Body of pancreas (tissue), 4 donors: ENCODE measurements around the gene POLN. TPM values are rescaled to one million over a fixed set of nuclear protein-coding genes. Genes with fewer than 3 reads are reported as not detected.

Source experiments
- ATAC-seq: fragments of 150-250 bp; one replicate; pipeline ENCODE4 v1.9.1; 2016
- DNase-seq, 4 donors: peaks; one replicate each; pipeline ENCODE4 v3.0.0-alpha.2; 2019
- H3K27ac ChIP-seq, 4 donors: fragments of 200-600 bp; sonication (generic); 1 replicate in 3 of 4; 2 replicates in 1 of 4; pipeline versions ENCODE4 v1.5.1 to v1.6.1; 2016 to 2019; ENCODE audit warnings: mild to moderate bottlenecking in 1 of 4, mixed read lengths in 1 of 4, moderate library complexity in 1 of 4
- H3K27me3 ChIP-seq, 2 donors: fragments of 200-600 bp; sonication (generic); one replicate each; pipeline ENCODE4 v1.6.0; 2016; ENCODE audit warnings: mild to moderate bottlenecking in 1 of 2
- H3K36me3 ChIP-seq, 2 donors: fragments of 200-600 bp; sonication (generic); replicated peaks in 1 of 2; 2 replicates each; pipeline ENCODE4 v1.5.1; 2016; ENCODE audit warnings: low read depth in 2 of 2; ENCODE audit not compliant: insufficient read depth in 1 of 2
- H3K4me1 ChIP-seq: fragments of 200-600 bp; sonication (generic); one replicate; pipeline ENCODE4 v1.6.0; 2016
- H3K4me3 ChIP-seq, 2 donors: fragments of 200-600 bp; sonication (generic); 1 replicate in 1 of 2; 2 replicates in 1 of 2; pipeline ENCODE4 v1.5.1; 2016 to 2019
- H3K9me3 ChIP-seq, 3 donors: fragments of 200-600 bp; sonication (generic); 1 replicate in 2 of 3; 2 replicates in 1 of 3; pipeline ENCODE4 v1.5.1; 2016
- POLR2A ChIP-seq, 3 donors: fragments of 450-650 bp; IDR thresholded peaks; one replicate each; pipeline ENCODE4 v1.6.1; 2016; ENCODE audit warnings: antibody characterized with exemption in 3 of 3, mild to moderate bottlenecking in 2 of 3
- WGBS, 2 donors: methylation state at CpG; one replicate each; pipeline ENCODE4 v1.1.5; 2017; 5-methylcytosine and 5-hydroxymethylcytosine counted together
- intact Hi-C: fragments of 100-400 bp; cut with DNase I; formaldehyde crosslinking; loops from one replicate; pipeline ENCODE4 v1.15.1; 2023
- total RNA-seq, 2 donors: library from RNA; depleted of rRNA; stranded (reverse); fragments of >200 nt; gene quantifications; one replicate each; pipeline ENCODE4 v1.1.0, GENCODE V29; 2016
- TF ChIP-seq, protein P1 (sequence below), 7 experiments: fragments of 450-650 bp in 4 of 7; fragments of 200-600 bp in 3 of 7; sonication (generic) in 3 of 7; IDR thresholded peaks; one replicate each; pipeline ENCODE4 v1.5.1; 2016 to 2019; ENCODE audit warnings: antibody characterized with exemption in 7 of 7

POLN gene
- total RNA-seq, 2 donors from 2014 or later: 4.9 to 5.9 TPM

DNA sequence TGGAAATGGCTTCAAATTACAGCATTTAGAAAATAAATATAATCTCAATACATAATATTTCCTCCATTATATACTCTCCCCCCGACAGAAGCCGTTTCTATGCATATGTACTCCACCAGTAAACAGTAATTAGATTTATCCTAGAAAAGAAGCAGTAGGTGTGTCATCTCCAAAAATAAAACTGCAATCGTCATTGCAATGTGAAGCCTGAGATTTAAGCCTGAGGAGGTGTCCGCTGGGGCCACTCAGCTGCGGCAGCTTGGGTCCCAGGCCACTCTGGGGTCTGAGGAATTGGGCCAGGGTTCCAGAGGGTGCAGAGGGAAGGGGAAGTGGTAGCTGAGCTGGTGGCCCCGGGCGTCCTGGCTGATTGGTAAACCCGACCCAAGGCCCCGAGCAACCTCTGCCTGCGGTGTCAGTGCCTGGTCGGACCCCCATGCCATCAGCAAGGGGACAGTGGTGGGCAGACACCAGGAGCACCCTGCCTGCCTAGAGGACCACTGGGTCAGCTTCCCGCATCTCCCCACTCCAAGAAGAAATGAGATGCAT, 27.8 kb upstream of the POLN start:
- no peak for TF ChIP-seq POLR2A (IDR thresholded peaks at IDR 0.05)
- TF ChIP-seq, protein P1, sequence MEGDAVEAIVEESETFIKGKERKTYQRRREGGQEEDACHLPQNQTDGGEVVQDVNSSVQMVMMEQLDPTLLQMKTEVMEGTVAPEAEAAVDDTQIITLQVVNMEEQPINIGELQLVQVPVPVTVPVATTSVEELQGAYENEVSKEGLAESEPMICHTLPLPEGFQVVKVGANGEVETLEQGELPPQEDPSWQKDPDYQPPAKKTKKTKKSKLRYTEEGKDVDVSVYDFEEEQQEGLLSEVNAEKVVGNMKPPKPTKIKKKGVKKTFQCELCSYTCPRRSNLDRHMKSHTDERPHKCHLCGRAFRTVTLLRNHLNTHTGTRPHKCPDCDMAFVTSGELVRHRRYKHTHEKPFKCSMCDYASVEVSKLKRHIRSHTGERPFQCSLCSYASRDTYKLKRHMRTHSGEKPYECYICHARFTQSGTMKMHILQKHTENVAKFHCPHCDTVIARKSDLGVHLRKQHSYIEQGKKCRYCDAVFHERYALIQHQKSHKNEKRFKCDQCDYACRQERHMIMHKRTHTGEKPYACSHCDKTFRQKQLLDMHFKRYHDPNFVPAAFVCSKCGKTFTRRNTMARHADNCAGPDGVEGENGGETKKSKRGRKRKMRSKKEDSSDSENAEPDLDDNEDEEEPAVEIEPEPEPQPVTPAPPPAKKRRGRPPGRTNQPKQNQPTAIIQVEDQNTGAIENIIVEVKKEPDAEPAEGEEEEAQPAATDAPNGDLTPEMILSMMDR (IDR thresholded peaks at IDR 0.05): no peak
- Histone ChIP-seq H3K4me3 (no peak overlapping the region), H3K27ac (no peak overlapping the region), H3K27me3 (no peaks in the 10 kb centered on the region), H3K9me3 (no peaks in the 10 kb centered on the region), H3K36me3 (no peaks in the 10 kb centered on the region), H3K4me1 (peaks cover 10% of the 10 kb centered on the region)
- DNase-seq: no peak
- intact Hi-C loops: loop anchor here (10.0 kb wide), 1 partner anchor 155 kb away; no protein-coding TSS in a partner anchor
- 68 to 76% methylated on average over 11 to 12 of the region's 12 CpGs for WGBS, 2 donors
- no peak for ATAC-seq

DNA sequence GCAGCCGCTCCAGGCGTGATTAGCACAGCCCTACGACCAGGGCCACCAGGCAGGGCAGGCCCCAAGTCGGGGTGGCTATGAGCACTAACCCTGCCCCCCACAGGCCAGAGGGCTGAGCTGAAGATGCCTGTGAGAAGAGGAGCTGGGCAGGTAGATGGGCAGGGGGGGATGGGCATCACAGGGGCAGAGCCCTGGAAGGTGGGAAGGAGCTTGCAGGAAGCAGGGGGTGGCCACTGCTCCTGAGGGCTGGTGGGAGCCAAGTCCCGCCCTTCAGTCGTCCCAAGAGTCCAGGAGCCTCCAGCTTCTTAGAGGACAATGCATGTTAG, 27.2 kb upstream of the POLN start:
- Histone ChIP-seq H3K36me3 (no peaks in the 10 kb centered on the region), H3K4me3 (no peak overlapping the region), H3K27me3 (no peaks in the 10 kb centered on the region), H3K9me3 (no peaks in the 10 kb centered on the region), H3K4me1 (peaks cover 10% of the 10 kb centered on the region), H3K27ac (no peak overlapping the region)
- intact Hi-C loops: loop anchor here (10.0 kb wide), 1 partner anchor 156 kb away; no protein-coding TSS in a partner anchor
- ATAC-seq (no peak), DNase-seq (no peak)
- TF ChIP-seq, protein P1 (IDR thresholded peaks at IDR 0.05): no peak
- TF ChIP-seq POLR2A (IDR thresholded peaks at IDR 0.05): no peak
- 62 to 75% methylated on average over 2 to 6 of the region's 6 CpGs for WGBS, 2 donors

DNA sequence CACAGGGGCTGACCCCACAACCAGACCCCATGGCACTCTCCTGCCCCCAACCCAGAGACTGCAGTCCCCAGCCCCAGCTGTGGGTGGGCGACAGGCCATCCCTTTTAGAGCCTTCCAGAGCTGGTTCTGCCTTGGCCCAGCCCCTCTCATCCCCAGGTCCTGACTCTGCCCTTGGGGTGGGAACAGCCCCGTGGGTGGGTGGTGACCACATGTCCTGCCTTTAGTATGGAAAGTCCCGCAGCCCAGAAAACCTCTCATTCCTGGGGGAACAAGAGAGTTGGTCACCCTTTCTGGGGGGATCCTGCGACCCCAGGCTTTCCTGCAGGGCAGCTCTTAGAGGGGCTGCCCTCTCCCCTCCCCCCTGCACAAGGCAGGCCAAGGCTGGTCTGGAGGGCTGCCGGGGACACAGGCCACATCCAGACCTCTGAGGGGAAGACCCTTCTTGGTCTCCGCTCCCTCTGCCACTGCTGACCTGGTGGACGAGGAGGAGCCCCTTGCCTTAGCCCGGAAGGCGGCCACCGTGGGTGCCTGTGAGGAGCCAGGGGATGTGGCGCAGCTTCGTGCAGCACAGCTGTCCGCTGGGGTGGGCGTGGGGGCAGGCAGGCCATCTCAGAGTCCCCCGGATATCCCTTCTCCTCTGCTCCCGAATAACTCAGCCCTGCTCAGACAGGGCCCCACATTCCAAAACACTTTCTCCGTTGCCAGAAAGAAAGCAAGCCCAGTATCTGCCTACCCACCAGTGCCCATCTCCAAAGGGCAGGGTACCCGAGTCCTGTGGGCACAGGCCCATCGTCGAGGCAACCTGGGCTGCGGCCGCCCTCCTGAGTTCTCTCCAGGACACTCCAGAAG, 26.7 kb upstream of the POLN start:
- H3K27me3 ChIP-seq: no peaks in the 10 kb centered on the region
- H3K4me1 ChIP-seq: peaks cover 10% of the 10 kb centered on the region
- intact Hi-C loops: loop anchor here (10.0 kb wide), 1 partner anchor 156 kb away; no protein-coding TSS in a partner anchor
- DNase-seq (no peak), ATAC-seq (no peak)
- no peak overlapping the region for H3K4me3 ChIP-seq
- TF ChIP-seq POLR2A (IDR thresholded peaks at IDR 0.05): no peak
- TF ChIP-seq, protein P1 (IDR thresholded peaks at IDR 0.05): no peak
- no peak overlapping the region for H3K27ac ChIP-seq
- H3K36me3 ChIP-seq: no peaks in the 10 kb centered on the region
- WGBS, 2 donors: 85 to 95% methylated on average over 11 to 20 of the region's 22 CpGs
- no peaks in the 10 kb centered on the region for H3K9me3 ChIP-seq

DNA sequence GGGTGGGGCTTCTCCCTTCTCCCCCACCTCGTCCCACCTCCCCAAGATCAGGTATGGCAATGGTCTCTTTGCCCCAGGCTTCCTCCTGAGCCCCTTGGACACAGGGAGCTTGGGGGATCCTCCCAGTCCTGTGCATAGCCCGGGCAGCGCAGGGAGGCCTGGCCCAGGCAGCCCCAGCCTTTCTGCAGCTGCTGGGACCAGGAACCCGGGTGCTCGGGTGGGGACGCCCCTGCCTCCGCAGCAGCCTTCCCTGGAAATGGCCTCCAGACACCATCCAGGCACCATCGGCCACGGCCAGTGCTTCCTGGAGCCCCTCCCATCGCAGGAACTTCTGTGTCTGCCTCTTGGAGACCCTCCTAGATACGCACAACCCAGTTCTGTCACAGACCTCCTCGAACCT, 25.9 kb upstream of the POLN start:
- TF ChIP-seq, protein P1 (IDR thresholded peaks at IDR 0.05): no peak
- TF ChIP-seq POLR2A (IDR thresholded peaks at IDR 0.05): no peak
- Histone ChIP-seq H3K4me3 (no peak overlapping the region), H3K27me3 (no peaks in the 10 kb centered on the region), H3K36me3 (no peaks in the 10 kb centered on the region), H3K4me1 (peaks cover 14% of the 10 kb centered on the region), H3K9me3 (no peaks in the 10 kb centered on the region), H3K27ac (no peak overlapping the region)
- ATAC-seq (no peak), DNase-seq (no peak)
- intact Hi-C loops: loop anchor here (10.0 kb wide), 1 partner anchor 157 kb away; no protein-coding TSS in a partner anchor
- 83% methylated on average over 12 of the region's 12 CpGs; no CpG with 5 or more reads in 1 of the 2 donors for WGBS, 2 donors
